Activated T-helper 1 cell treated with anti-CD3 and anti-CD28 coated beads, Interleukin-12 subunit alpha, Interleukin-12 subunit beta, Interleukin-2, Interleukin-4 antibody, amounts not matched to agents 30 ng/mL and 10 ng/mL and 1 ng/mL, durations not matched to agents 14 hours and 24 hours and 36 hours (primary cell): ENCODE results near the gene NAV3. TPM values are rescaled to one million over a fixed set of nuclear protein-coding genes. Genes with fewer than 3 reads are reported as not detected.

Experiments used
- DNase-seq: peaks from one replicate; pipeline ENCODE4 v3.0.0; 2021; ENCODE audit warnings: low spot score
- H3K27ac Mint-ChIP-seq: one replicate; pipeline ENCODE4 v1.8.0; 2021; ENCODE audit warnings: mild to moderate bottlenecking, mixed read lengths
- H3K27me3 Mint-ChIP-seq: one replicate; pipeline ENCODE4 v1.8.0; 2022; ENCODE audit warnings: mild to moderate bottlenecking, moderate library complexity, mixed read lengths; ENCODE audit not compliant: insufficient read depth
- H3K36me3 Mint-ChIP-seq: one replicate; pipeline ENCODE4 v1.8.0; 2021; ENCODE audit warnings: low read depth, mixed read lengths
- H3K4me1 Mint-ChIP-seq: one replicate; pipeline ENCODE4 v1.8.0; 2021; ENCODE audit warnings: low read depth, mixed read lengths
- H3K4me3 Mint-ChIP-seq: one replicate; pipeline ENCODE4 v1.8.0; 2021; ENCODE audit warnings: mild to moderate bottlenecking, moderate library complexity, mixed read lengths
- H3K9me3 Mint-ChIP-seq: one replicate; pipeline ENCODE4 v1.8.0; 2021; ENCODE audit warnings: mixed read lengths
- intact Hi-C: fragments of 100-400 bp; cut with micrococcal nuclease; formaldehyde crosslinking; loops from one replicate; pipeline ENCODE4 v1.15.1; 2024
- total RNA-seq: library from RNA; stranded (reverse); gene quantifications from 2 replicates; pipeline ENCODE4 v1.2.3, GENCODE V29; 2022

Gene NAV3, protein sequence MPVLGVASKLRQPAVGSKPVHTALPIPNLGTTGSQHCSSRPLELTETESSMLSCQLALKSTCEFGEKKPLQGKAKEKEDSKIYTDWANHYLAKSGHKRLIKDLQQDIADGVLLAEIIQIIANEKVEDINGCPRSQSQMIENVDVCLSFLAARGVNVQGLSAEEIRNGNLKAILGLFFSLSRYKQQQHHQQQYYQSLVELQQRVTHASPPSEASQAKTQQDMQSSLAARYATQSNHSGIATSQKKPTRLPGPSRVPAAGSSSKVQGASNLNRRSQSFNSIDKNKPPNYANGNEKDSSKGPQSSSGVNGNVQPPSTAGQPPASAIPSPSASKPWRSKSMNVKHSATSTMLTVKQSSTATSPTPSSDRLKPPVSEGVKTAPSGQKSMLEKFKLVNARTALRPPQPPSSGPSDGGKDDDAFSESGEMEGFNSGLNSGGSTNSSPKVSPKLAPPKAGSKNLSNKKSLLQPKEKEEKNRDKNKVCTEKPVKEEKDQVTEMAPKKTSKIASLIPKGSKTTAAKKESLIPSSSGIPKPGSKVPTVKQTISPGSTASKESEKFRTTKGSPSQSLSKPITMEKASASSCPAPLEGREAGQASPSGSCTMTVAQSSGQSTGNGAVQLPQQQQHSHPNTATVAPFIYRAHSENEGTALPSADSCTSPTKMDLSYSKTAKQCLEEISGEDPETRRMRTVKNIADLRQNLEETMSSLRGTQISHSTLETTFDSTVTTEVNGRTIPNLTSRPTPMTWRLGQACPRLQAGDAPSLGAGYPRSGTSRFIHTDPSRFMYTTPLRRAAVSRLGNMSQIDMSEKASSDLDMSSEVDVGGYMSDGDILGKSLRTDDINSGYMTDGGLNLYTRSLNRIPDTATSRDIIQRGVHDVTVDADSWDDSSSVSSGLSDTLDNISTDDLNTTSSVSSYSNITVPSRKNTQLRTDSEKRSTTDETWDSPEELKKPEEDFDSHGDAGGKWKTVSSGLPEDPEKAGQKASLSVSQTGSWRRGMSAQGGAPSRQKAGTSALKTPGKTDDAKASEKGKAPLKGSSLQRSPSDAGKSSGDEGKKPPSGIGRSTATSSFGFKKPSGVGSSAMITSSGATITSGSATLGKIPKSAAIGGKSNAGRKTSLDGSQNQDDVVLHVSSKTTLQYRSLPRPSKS (N-terminal part only)
- total RNA-seq, result not detected in 2 replicates

DNA sequence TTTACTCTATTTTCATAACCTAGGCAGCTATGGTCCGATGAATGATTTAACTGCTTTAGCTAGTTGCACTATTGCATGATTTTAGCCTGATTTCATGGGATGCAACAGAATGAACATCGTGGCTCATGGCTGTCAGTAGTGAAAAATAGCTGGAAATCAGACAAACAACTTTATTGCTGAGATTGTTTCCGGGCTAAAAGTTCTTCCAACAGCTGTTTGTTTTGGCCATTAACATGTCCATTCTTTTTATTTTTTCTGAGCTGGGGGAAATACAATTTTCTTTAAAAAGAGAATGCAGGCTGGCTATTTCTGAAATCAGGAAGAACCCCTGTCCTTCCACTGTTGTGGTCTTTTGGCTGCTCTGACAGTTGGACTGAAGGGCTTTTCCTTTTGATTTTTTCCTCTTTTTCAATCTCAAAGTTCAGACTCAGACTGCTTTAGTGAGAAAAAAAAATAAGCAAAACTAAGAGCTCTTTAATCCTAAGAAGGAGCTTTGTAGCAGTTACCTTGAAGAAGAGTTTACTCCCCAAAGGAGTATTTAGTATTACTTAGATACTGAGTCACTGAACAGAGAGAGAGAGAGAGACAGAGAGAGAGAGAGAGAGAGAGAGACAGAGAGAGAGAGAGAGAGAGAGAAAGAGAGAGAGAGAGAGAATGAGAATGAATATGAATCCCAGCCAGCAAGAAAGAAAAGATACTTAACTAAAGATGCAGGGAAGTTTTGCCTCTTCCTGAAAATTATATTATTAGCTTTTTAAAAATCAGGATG is at the start of gene NAV3:
Gene NAV3, plus strand, starts transcription at position 312 of the 769 bp plus-strand sequence. CDS start 568 bp downstream, outside the sequence.
- H3K27ac Mint-ChIP-seq, result no peak within 1 kb of the TSS
- no peak for DNase-seq
- H3K36me3 Mint-ChIP-seq, result no peaks in the 10 kb centered on the region
- no peaks in the 10 kb centered on the region for H3K9me3 Mint-ChIP-seq
- H3K27me3 Mint-ChIP-seq, result no peaks in the 10 kb centered on the region
- no peak within 1 kb of the TSS for H3K4me3 Mint-ChIP-seq
- intact Hi-C loops, result no loop called here
- H3K4me1 Mint-ChIP-seq, result no peaks in the 10 kb centered on the region

- no peak for DNase-seq
- Mint-ChIP-seq H3K27ac (no peak overlapping the region), H3K9me3 (no peaks in the 10 kb centered on the region), H3K4me1 (no peaks in the 10 kb centered on the region), H3K4me3 (no peak overlapping the region), H3K27me3 (no peaks in the 10 kb centered on the region), H3K36me3 (no peaks in the 10 kb centered on the region)
- intact Hi-C loops, result no loop called here
Observed at GRCh38 chr12:77782034-77782433, 48.7 kb upstream of the NAV3 start.

DNA sequence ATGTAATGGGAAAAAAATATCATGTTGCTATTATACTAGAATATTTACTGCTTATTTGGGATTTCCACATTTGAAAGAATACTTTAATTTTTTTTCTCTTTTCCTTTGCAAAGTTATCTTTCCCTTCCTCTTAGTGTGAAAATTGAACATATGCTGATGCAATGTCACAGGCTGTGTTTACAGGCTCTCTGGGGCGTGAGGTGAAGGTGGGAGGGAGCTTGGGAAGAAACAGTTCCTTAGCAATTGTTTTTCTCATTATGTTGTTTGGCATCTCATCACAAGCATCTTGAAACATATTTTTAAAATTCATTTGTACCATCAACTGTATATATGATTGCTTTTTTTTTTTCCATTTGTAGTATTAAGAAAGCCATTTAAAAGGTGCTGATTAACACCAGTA is 47.9 kb upstream of the NAV3 start:
- H3K36me3 Mint-ChIP-seq, result no peaks in the 10 kb centered on the region
- no peak overlapping the region for H3K4me3 Mint-ChIP-seq
- H3K9me3 Mint-ChIP-seq, result no peaks in the 10 kb centered on the region
- H3K27ac Mint-ChIP-seq, result no peak overlapping the region
- H3K4me1 Mint-ChIP-seq, result no peaks in the 10 kb centered on the region
- intact Hi-C loops, result no loop called here
- no peaks in the 10 kb centered on the region for H3K27me3 Mint-ChIP-seq
- no peak for DNase-seq

GRCh38 chr12:77785211-77785610 is 45.5 kb upstream of the NAV3 start:
- Mint-ChIP-seq H3K4me1 (no peaks in the 10 kb centered on the region), H3K4me3 (no peak overlapping the region), H3K36me3 (no peaks in the 10 kb centered on the region), H3K9me3 (no peaks in the 10 kb centered on the region), H3K27ac (no peak overlapping the region), H3K27me3 (no peaks in the 10 kb centered on the region)
- DNase-seq, result no peak
- intact Hi-C loops, result no loop called here

- intact Hi-C loops, result no loop called here
Observed at GRCh38 chr12:77786675-77787074, 44.0 kb upstream of the NAV3 start.

DNA sequence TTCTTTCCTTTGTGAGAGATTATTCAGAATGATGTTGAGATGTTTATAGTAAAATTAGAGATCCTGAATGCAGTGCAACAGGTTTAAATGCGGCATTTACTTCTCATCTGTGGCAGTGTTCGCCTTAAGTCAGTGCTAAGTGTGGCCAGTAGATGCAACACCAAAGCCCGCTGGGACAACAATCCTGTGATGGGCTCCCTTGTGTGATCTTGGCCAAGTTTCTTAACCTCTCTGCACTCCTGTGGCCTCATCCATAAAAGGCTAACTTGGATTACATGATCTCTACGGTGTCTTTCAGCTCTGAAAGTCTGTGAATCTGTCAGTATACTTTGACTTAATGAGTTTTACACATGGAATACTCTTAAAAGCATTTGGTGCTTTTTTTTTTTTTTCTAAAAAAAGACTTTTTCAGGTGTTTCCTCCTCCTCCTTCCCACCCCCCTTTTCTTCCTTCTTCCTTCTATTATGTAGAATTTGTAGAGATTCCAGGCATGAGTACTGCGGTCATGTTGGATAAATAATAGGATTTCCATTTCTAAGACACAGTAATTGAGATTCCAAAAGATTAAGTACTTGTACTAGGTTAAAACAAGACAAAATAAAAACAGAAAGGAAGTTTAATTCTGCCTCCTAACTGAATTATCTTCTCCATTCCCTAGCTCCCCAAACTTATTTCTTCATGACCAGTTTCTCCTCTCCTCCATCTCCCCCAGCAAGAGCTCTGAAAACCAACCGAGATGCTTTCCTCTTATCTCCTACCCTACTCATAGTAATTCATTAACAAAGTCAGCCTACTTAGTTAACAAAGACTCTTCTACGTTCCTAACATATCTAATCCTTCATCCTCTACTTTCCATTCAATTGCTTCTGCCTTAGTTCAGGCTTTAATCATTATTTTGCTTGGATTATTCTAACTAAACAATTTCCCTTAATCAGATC is 42.2 kb upstream of the NAV3 start:
- Mint-ChIP-seq H3K4me3 (no peak overlapping the region), H3K4me1 (no peaks in the 10 kb centered on the region), H3K27ac (no peak overlapping the region), H3K27me3 (no peaks in the 10 kb centered on the region), H3K36me3 (no peaks in the 10 kb centered on the region), H3K9me3 (no peaks in the 10 kb centered on the region)
- DNase-seq, result no peak
- intact Hi-C loops, result no loop called here

More at GRCh38 chr12:77786675-77787074, 44.0 kb upstream of the NAV3 start:
- Mint-ChIP-seq H3K27me3 (no peaks in the 10 kb centered on the region), H3K4me1 (no peaks in the 10 kb centered on the region), H3K4me3 (no peak overlapping the region), H3K27ac (no peak overlapping the region), H3K9me3 (no peaks in the 10 kb centered on the region), H3K36me3 (no peaks in the 10 kb centered on the region)
- no peak for DNase-seq

DNA sequence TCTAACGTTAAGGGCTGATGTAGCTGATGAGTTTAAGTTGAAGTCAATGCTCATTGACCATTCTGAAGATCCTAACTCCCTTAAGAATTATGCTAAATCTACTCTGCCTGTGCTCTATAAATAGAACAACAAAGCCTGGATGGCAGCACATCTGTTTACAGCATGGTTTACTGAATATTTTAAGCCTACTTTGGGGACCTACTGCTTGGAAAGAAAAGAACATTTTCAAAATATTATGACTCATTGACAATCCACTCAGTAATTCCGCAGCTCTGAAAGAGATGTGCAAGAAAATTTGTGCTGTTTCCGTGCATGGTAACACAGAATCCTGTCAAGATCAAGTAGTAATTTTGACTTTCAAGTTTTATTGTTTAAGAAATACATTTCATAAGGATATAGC is 35.0 kb upstream of the NAV3 start:
- no peak overlapping the region for H3K4me3 Mint-ChIP-seq
- H3K27me3 Mint-ChIP-seq, result no peaks in the 10 kb centered on the region
- H3K36me3 Mint-ChIP-seq, result no peaks in the 10 kb centered on the region
- intact Hi-C loops, result no loop called here
- DNase-seq, result no peak
- H3K27ac Mint-ChIP-seq, result no peak overlapping the region
- no peaks in the 10 kb centered on the region for H3K4me1 Mint-ChIP-seq
- H3K9me3 Mint-ChIP-seq, result peaks cover 9% of the 10 kb centered on the region

DNA sequence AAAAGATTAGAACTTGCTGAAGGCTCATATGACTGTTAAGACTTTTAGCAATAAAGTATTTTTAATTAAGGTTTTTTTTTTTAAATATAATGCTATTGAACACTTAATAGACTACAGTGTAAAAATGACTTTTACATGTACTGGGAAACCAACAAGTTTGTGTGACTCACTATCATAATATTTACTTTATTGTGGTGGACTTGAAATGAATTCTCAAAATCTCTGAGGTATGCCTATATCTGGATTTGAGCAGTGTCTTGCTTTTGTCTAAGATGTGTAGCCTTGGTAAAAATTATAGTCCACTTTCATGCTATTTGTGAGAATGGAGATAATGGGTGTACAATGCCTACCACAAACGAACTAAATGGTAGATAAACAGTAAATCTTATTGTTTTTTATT is 33.9 kb upstream of the NAV3 start:
- Mint-ChIP-seq H3K27me3 (no peaks in the 10 kb centered on the region), H3K9me3 (peaks cover 9% of the 10 kb centered on the region), H3K27ac (no peak overlapping the region), H3K4me3 (no peak overlapping the region), H3K4me1 (no peaks in the 10 kb centered on the region), H3K36me3 (no peaks in the 10 kb centered on the region)
- no peak for DNase-seq
- intact Hi-C loops, result no loop called here

GRCh38 chr12:77800501-77800900 is 30.2 kb upstream of the NAV3 start:
- no peaks in the 10 kb centered on the region for H3K36me3 Mint-ChIP-seq
- H3K27ac Mint-ChIP-seq, result no peak overlapping the region
- DNase-seq, result no peak
- H3K4me1 Mint-ChIP-seq, result no peaks in the 10 kb centered on the region
- H3K4me3 Mint-ChIP-seq, result no peak overlapping the region
- intact Hi-C loops, result no loop called here
- H3K9me3 Mint-ChIP-seq, result peaks cover 16% of the 10 kb centered on the region
- H3K27me3 Mint-ChIP-seq, result no peaks in the 10 kb centered on the region

GRCh38 chr12:77808534-77808933 is 22.2 kb upstream of the NAV3 start:
- Mint-ChIP-seq H3K9me3 (peaks cover 17% of the 10 kb centered on the region), H3K36me3 (no peaks in the 10 kb centered on the region), H3K4me3 (no peak overlapping the region), H3K27me3 (no peaks in the 10 kb centered on the region), H3K27ac (no peak overlapping the region), H3K4me1 (no peaks in the 10 kb centered on the region)
- intact Hi-C loops, result no loop called here
- DNase-seq, result no peak

DNA sequence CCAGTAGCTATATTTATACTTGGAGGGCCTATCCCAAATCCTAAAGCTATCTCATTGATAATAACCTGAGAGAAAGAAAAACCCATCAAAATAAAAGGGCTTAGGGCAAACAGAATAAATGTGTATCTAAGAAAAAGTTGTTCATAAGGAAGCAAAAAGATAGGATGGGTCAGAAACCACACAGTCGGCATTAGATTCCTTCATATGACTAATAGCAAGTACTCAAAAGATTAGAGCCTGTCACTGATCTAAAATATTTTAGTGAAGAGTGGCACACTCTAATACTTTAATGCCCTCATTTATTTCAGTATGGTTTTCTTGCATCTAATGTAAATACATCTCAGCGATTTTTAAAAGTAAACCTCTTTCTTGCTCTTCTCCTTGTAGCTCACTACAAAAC is 17.1 kb upstream of the NAV3 start:
- intact Hi-C loops, result no loop called here
- Mint-ChIP-seq H3K9me3 (no peaks in the 10 kb centered on the region), H3K4me3 (no peak overlapping the region), H3K27me3 (no peaks in the 10 kb centered on the region), H3K4me1 (no peaks in the 10 kb centered on the region), H3K27ac (no peak overlapping the region), H3K36me3 (no peaks in the 10 kb centered on the region)
- no peak for DNase-seq
